GM23338 (cell line): Measurements from ENCODE around the gene OR7G1.

Source experiments
- CTCF ChIP-seq, 2 experiments: fragments of 200-600 bp in 1 of 2; sonication (generic) in 1 of 2; conservative IDR thresholded peaks; 2 replicates each; pipeline versions ENCODE4 v1.5.1 to v1.6.1; 2016 to 2017; ENCODE audit warnings: antibody characterized with exemption in 2 of 2, low read depth in 2 of 2, mild to moderate bottlenecking in 2 of 2, moderate library complexity in 1 of 2
- EZH2 ChIP-seq: fragments of 200-600 bp; sonication (generic); IDR thresholded peaks from one replicate; pipeline ENCODE4 v1.8.0; 2017; ENCODE audit warnings: antibody characterized with exemption, mild to moderate bottlenecking, low read depth; ENCODE audit not compliant: unreplicated experiment
- EZH2phosphoT487 ChIP-seq: fragments of 200-600 bp; sonication (generic); IDR thresholded peaks from one replicate; pipeline ENCODE4 v1.8.1; 2018; ENCODE audit warnings: antibody characterized with exemption; ENCODE audit not compliant: unreplicated experiment
- POLR2AphosphoS5 ChIP-seq: IDR thresholded peaks from 2 replicates; pipeline ENCODE4 v1.6.1; 2016; ENCODE audit warnings: antibody characterized with exemption, low read depth
- ZNF462 ChIP-seq: fragments of 250-450 bp; sonication (Bioruptor Pico); IDR thresholded peaks from 2 replicates; pipeline ENCODE4 v1.5.0; 2020; ENCODE audit warnings: mild to moderate bottlenecking, moderate library complexity
- TF ChIP-seq, protein P1 (sequence below): IDR thresholded peaks from one replicate; pipeline ENCODE4 v1.6.1; 2018; ENCODE audit warnings: antibody characterized with exemption; ENCODE audit not compliant: unreplicated experiment

DNA sequence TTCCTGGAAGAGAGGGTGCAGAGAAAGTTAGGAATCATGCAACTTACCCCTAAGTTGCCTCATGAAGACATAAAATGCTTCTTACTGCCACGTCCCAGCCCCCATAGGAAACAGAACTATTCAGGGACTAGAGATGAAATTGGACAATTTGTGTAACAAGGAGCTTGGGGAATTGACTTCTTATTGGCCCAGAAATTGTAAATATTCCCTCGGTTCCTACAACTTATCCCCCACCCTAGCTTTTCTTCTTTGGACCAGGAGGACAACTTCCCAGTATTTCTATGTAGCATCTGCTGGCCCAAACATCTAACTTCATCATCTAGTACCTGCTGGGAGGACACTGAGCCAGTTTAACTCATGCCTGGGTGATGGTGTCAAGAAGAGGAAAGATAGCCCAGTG lies 28.8 kb downstream of the OR7G1 start, which contains the start of gene OR1M1:
- no peak for TF ChIP-seq CTCF (conservative IDR thresholded peaks at IDR 0.05; ENCODE audit: low read depth in 2 of 2)
- no peak for TF ChIP-seq EZH2
- no peak for TF ChIP-seq ZNF462
- TF ChIP-seq EZH2phosphoT487: no peak
- TF ChIP-seq, protein P1, sequence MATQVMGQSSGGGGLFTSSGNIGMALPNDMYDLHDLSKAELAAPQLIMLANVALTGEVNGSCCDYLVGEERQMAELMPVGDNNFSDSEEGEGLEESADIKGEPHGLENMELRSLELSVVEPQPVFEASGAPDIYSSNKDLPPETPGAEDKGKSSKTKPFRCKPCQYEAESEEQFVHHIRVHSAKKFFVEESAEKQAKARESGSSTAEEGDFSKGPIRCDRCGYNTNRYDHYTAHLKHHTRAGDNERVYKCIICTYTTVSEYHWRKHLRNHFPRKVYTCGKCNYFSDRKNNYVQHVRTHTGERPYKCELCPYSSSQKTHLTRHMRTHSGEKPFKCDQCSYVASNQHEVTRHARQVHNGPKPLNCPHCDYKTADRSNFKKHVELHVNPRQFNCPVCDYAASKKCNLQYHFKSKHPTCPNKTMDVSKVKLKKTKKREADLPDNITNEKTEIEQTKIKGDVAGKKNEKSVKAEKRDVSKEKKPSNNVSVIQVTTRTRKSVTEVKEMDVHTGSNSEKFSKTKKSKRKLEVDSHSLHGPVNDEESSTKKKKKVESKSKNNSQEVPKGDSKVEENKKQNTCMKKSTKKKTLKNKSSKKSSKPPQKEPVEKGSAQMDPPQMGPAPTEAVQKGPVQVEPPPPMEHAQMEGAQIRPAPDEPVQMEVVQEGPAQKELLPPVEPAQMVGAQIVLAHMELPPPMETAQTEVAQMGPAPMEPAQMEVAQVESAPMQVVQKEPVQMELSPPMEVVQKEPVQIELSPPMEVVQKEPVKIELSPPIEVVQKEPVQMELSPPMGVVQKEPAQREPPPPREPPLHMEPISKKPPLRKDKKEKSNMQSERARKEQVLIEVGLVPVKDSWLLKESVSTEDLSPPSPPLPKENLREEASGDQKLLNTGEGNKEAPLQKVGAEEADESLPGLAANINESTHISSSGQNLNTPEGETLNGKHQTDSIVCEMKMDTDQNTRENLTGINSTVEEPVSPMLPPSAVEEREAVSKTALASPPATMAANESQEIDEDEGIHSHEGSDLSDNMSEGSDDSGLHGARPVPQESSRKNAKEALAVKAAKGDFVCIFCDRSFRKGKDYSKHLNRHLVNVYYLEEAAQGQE: no peak
- no peak for TF ChIP-seq POLR2AphosphoS5
